ENCODE data around the gene ELAC2. TPM values are rescaled to one million over a fixed set of nuclear protein-coding genes. Genes with fewer than 3 reads are reported as not detected.

Gene ELAC2
- total RNA-seq, 1 experiment from 2014 or later, result 84.5 TPM

DNA sequence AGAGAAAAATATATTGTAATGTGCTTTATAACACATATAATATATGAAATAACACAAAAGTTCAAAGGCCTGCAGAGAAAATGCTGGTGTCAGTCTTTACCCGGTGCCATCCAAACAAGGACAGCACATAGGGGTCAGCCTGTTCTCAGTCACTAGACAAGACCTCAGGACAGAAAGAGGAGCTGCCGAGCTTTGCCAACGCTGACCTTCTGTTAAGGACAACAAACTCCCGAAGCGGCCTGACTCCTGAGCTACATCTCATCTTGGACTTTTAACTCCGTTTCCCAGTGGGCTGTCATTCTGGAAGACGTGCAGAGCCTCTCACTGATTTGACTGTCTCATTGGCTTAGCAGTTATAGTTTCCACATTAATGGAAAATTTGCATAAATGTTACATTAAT is 6.9 kb downstream of the ELAC2 start:
- H3K9me2 ChIP-seq (ENCODE audit: insufficient read depth), result no peaks in the 10 kb centered on the region
- BruUV-seq (replicated peaks), result no TSS peak
- H2AFZ ChIP-seq (ENCODE audit: low read depth, low read length, poor library complexity, severe bottlenecking), result no peak overlapping the region
- peaks cover 56 to 66% of the 10 kb centered on the region in 2 experiments for H3K36me3 ChIP-seq (ENCODE audit: control insufficient read depth in 1 of 2, insufficient read depth in 2 of 2, low read length in 2 of 2)
- ChIA-PET CTCF (no interaction called here), RAD21 (ENCODE audit: low non-redundant PET in 1 of 2, low total read pairs in 2 of 2, uncharacterized antibody in 2 of 2, unreplicated experiment in 2 of 2) (no interaction called here), POLR2A (no interaction called here)
- no peak overlapping the region for H3K27ac ChIP-seq (ENCODE audit: low read depth, low read length)
- H3K4me3 ChIP-seq (replicated peaks in 1 of 2; ENCODE audit: low read depth in 1 of 2, low read length in 2 of 2), result no peak overlapping the region
- no peaks in the 10 kb centered on the region for H3K27me3 ChIP-seq (ENCODE audit: insufficient read depth, low read length)
- H3K4me2 ChIP-seq (ENCODE audit: low read length), result no peak overlapping the region
- H3K9me3 ChIP-seq (ENCODE audit: control insufficient read depth in 1 of 2, insufficient read depth in 1 of 2, low read depth in 1 of 2, low read length in 2 of 2), result no peaks in the 10 kb centered on the region
- no peaks in the 10 kb centered on the region for H3K4me1 ChIP-seq (ENCODE audit: control insufficient read depth in 1 of 2, insufficient read depth in 2 of 2, low read length in 2 of 2)
- no peak for ATAC-seq
- H3K79me2 ChIP-seq (ENCODE audit: insufficient read depth, low read length), result peaks cover 28% of the 10 kb centered on the region
- DNase-seq (ENCODE audit: low read depth, low spot score), result no peak
- intact Hi-C loops (cut with micrococcal nuclease), result no loop called here
- TF ChIP-seq FOSL1 (IDR thresholded peaks at IDR 0.05; ENCODE audit: low read depth) (no peak), CBX3 (IDR thresholded peaks at IDR 0.05; ENCODE audit: low read depth) (no peak)
- no peaks in the 10 kb centered on the region; the same call in 1 of the 2 replicates for H4K20me1 ChIP-seq (ENCODE audit: insufficient read depth)
- no peak overlapping the region for H3K9ac ChIP-seq (ENCODE audit: low read length)

DNA sequence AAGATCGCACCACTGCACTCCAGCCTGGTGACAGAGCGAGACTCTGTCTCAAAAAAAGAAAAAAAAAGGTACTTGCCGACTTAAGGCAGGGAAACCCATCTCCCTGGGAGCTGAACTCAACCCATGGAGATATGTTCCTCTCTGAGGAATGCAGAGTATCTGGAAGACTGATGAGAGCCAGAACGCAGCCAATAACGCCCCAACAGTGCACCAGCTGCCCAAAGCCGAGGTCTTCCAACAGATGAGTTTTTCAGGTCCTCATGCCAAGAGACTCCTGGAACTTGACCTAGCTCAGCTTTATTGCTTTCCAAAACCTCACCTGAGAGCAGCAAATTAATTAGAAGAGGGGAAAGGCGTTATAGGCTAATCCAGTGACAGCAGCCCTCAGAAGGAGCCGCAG is 9.4 kb downstream of the ELAC2 start:
- H3K36me3 ChIP-seq (ENCODE audit: control insufficient read depth in 1 of 2, insufficient read depth in 2 of 2, low read length in 2 of 2), result peaks cover 50 to 63% of the 10 kb centered on the region in 2 experiments
- H3K4me2 ChIP-seq (ENCODE audit: low read length), result no peak overlapping the region
- ChIA-PET RAD21 (ENCODE audit: low non-redundant PET in 1 of 2, low total read pairs in 2 of 2, uncharacterized antibody in 2 of 2, unreplicated experiment in 2 of 2) (no interaction called here), CTCF (interaction anchor here (1.6 kb wide), 1 partner anchor 463 kb away, joined by 3 read pairs; no protein-coding TSS in a partner anchor), POLR2A (interaction anchor here (1.4 kb wide), 1 partner anchor 10 kb away, joined by 13 read pairs; the partner anchor contains the start of gene ELAC2)
- H3K9ac ChIP-seq (ENCODE audit: low read length), result no peak overlapping the region
- no peak for ATAC-seq
- intact Hi-C loops (cut with micrococcal nuclease), result no loop called here
- H3K27me3 ChIP-seq (ENCODE audit: insufficient read depth, low read length), result no peaks in the 10 kb centered on the region
- H3K4me1 ChIP-seq (ENCODE audit: control insufficient read depth in 1 of 2, insufficient read depth in 2 of 2, low read length in 2 of 2), result no peaks in the 10 kb centered on the region
- no peak overlapping the region for H3K4me3 ChIP-seq (replicated peaks in 1 of 2; ENCODE audit: low read depth in 1 of 2, low read length in 2 of 2)
- H2AFZ ChIP-seq (ENCODE audit: low read depth, low read length, poor library complexity, severe bottlenecking), result no peak overlapping the region
- peaks cover 8% of the 10 kb centered on the region; the same call in 1 of the 2 replicates for H3K79me2 ChIP-seq (ENCODE audit: insufficient read depth, low read length)
- no peaks in the 10 kb centered on the region for H3K9me2 ChIP-seq (ENCODE audit: insufficient read depth)
- no peak for DNase-seq (ENCODE audit: low read depth, low spot score)
- H4K20me1 ChIP-seq (ENCODE audit: insufficient read depth), result no peaks in the 10 kb centered on the region
- H3K9me3 ChIP-seq (ENCODE audit: control insufficient read depth in 1 of 2, insufficient read depth in 1 of 2, low read depth in 1 of 2, low read length in 2 of 2), result no peaks in the 10 kb centered on the region
- H3K27ac ChIP-seq (ENCODE audit: low read depth, low read length), result no peak overlapping the region
- BruUV-seq (replicated peaks), result no TSS peak
- TF ChIP-seq, protein P1, sequence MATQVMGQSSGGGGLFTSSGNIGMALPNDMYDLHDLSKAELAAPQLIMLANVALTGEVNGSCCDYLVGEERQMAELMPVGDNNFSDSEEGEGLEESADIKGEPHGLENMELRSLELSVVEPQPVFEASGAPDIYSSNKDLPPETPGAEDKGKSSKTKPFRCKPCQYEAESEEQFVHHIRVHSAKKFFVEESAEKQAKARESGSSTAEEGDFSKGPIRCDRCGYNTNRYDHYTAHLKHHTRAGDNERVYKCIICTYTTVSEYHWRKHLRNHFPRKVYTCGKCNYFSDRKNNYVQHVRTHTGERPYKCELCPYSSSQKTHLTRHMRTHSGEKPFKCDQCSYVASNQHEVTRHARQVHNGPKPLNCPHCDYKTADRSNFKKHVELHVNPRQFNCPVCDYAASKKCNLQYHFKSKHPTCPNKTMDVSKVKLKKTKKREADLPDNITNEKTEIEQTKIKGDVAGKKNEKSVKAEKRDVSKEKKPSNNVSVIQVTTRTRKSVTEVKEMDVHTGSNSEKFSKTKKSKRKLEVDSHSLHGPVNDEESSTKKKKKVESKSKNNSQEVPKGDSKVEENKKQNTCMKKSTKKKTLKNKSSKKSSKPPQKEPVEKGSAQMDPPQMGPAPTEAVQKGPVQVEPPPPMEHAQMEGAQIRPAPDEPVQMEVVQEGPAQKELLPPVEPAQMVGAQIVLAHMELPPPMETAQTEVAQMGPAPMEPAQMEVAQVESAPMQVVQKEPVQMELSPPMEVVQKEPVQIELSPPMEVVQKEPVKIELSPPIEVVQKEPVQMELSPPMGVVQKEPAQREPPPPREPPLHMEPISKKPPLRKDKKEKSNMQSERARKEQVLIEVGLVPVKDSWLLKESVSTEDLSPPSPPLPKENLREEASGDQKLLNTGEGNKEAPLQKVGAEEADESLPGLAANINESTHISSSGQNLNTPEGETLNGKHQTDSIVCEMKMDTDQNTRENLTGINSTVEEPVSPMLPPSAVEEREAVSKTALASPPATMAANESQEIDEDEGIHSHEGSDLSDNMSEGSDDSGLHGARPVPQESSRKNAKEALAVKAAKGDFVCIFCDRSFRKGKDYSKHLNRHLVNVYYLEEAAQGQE (IDR thresholded peaks at IDR 0.05; ENCODE audit: low read depth), result no peak
- TF ChIP-seq CEBPB (IDR thresholded peaks at IDR 0.05; ENCODE audit: low read depth) (no peak), YY1 (IDR thresholded peaks at IDR 0.05; ENCODE audit: extremely low read depth, insufficient replicate concordance, low read depth, low read length) (no peak), ZFX (IDR thresholded peaks at IDR 0.05) (no peak), TCF7L2 (IDR thresholded peaks at IDR 0.05; ENCODE audit: borderline replicate concordance, extremely low read depth, insufficient read depth, insufficient read length) (no peak), CBX3 (IDR thresholded peaks at IDR 0.05; ENCODE audit: low read depth) (no peak), ZNF274 (IDR thresholded peaks at IDR 0.05; ENCODE audit: low read depth, low read length) (no peak), EZH2 (IDR thresholded peaks at IDR 0.05) (no peak)
- TF ChIP-seq, protein P2, sequence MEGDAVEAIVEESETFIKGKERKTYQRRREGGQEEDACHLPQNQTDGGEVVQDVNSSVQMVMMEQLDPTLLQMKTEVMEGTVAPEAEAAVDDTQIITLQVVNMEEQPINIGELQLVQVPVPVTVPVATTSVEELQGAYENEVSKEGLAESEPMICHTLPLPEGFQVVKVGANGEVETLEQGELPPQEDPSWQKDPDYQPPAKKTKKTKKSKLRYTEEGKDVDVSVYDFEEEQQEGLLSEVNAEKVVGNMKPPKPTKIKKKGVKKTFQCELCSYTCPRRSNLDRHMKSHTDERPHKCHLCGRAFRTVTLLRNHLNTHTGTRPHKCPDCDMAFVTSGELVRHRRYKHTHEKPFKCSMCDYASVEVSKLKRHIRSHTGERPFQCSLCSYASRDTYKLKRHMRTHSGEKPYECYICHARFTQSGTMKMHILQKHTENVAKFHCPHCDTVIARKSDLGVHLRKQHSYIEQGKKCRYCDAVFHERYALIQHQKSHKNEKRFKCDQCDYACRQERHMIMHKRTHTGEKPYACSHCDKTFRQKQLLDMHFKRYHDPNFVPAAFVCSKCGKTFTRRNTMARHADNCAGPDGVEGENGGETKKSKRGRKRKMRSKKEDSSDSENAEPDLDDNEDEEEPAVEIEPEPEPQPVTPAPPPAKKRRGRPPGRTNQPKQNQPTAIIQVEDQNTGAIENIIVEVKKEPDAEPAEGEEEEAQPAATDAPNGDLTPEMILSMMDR (IDR thresholded peaks at IDR 0.05 in 2 of 3, conservative IDR thresholded peaks at IDR 0.05 in 1 of 3; ENCODE audit: borderline replicate concordance in 1 of 3, insufficient read depth in 1 of 3, low read depth in 2 of 3, low read length in 2 of 3), result no peak
- TF ChIP-seq, protein P3, sequence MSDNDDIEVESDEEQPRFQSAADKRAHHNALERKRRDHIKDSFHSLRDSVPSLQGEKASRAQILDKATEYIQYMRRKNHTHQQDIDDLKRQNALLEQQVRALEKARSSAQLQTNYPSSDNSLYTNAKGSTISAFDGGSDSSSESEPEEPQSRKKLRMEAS (IDR thresholded peaks at IDR 0.05), result no peak
- TF ChIP-seq, protein P4, sequence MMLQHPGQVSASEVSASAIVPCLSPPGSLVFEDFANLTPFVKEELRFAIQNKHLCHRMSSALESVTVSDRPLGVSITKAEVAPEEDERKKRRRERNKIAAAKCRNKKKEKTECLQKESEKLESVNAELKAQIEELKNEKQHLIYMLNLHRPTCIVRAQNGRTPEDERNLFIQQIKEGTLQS (IDR thresholded peaks at IDR 0.05), result no peak

All from HCT116 (cell line).